Measurements from ENCODE around the gene CAMK2G. TPM values are rescaled to one million over a fixed set of nuclear protein-coding genes. Genes with fewer than 3 reads are reported as not detected.

Gene CAMK2G
- total RNA-seq, 3 donors from 2014 or later, result 22.6 to 28.0 (median 27.2) TPM

GRCh38 chr10:73886085-73886529, 11.8 kb upstream of the CAMK2G start:
- peak overlapping the region; percentile 90 to 91 for H3K27ac ChIP-seq
- DNase-seq (ENCODE audit: low spot score in 2 of 2), result peak; percentile 60 to 61
- intact Hi-C loops (cut with DNase I; ENCODE audit: low total_unique reads), result loop anchor here (10.0 kb wide), 1 partner anchor 59 kb away; no protein-coding TSS in a partner anchor

GRCh38 chr10:73884017-73884416, 9.7 kb upstream of the CAMK2G start:
- TF ChIP-seq POLR2AphosphoS5 (IDR thresholded peaks at IDR 0.05) (no peak), CTCF (IDR thresholded peaks at IDR 0.05) (no peak), POLR2A (IDR thresholded peaks at IDR 0.05) (no peak)
- H3K4me1 ChIP-seq, result peaks cover 20 to 29% of the 10 kb centered on the region in 2 donors
- no peak overlapping the region for H3K27ac ChIP-seq
- H3K27me3 ChIP-seq, result no peaks in the 10 kb centered on the region
- DNase-seq (ENCODE audit: low spot score in 2 of 2), result no peak
- intact Hi-C loops (cut with DNase I; ENCODE audit: low total_unique reads), result loop anchor here (10.0 kb wide), 1 partner anchor 61 kb away; no protein-coding TSS in a partner anchor
- no peaks in the 10 kb centered on the region for H3K9me3 ChIP-seq
- H3K36me3 ChIP-seq, result no peaks in the 10 kb centered on the region
- no peak overlapping the region for H3K4me3 ChIP-seq

More at GRCh38 chr10:73886085-73886529, 11.8 kb upstream of the CAMK2G start:
- H3K36me3 ChIP-seq, result no peaks in the 10 kb centered on the region
- no peaks in the 10 kb centered on the region for H3K9me3 ChIP-seq
- H3K4me1 ChIP-seq, result peaks cover 21 to 30% of the 10 kb centered on the region in 2 donors
- H3K27me3 ChIP-seq, result no peaks in the 10 kb centered on the region
- no peak overlapping the region for H3K4me3 ChIP-seq
- TF ChIP-seq POLR2A (IDR thresholded peaks at IDR 0.05) (no peak), CTCF (IDR thresholded peaks at IDR 0.05) (peak; percentile 78 to 92 (median 92)), POLR2AphosphoS5 (IDR thresholded peaks at IDR 0.05) (peak in 1 of 3 donors; percentile 33)

- Histone ChIP-seq H3K4me3 (no peak overlapping the region), H3K36me3 (no peaks in the 10 kb centered on the region), H3K9me3 (no peaks in the 10 kb centered on the region), H3K4me1 (peaks cover 2 to 4% of the 10 kb centered on the region in 2 donors), H3K27me3 (no peaks in the 10 kb centered on the region), H3K27ac (no peak overlapping the region)
- DNase-seq (ENCODE audit: low spot score in 2 of 2), result no peak
- TF ChIP-seq POLR2AphosphoS5 (IDR thresholded peaks at IDR 0.05) (no peak), CTCF (IDR thresholded peaks at IDR 0.05) (no peak)
- intact Hi-C loops (cut with DNase I; ENCODE audit: low total_unique reads), result loop anchor here (10.0 kb wide), 1 partner anchor 63 kb away; no protein-coding TSS in a partner anchor
Observed at GRCh38 chr10:73881221-73881919, 7.0 kb upstream of the CAMK2G start.

GRCh38 chr10:73879296-73880173, 5.2 kb upstream of the CAMK2G start:
- Histone ChIP-seq H3K27ac (peak overlapping the region in 1 of 2 donors; percentile 10), H3K36me3 (no peaks in the 10 kb centered on the region), H3K4me1 (no peaks in the 10 kb centered on the region), H3K27me3 (no peaks in the 10 kb centered on the region), H3K9me3 (no peaks in the 10 kb centered on the region), H3K4me3 (no peak overlapping the region)
- DNase-seq (ENCODE audit: low spot score in 2 of 2), result peak; percentile 82 to 86
- intact Hi-C loops (cut with DNase I; ENCODE audit: low total_unique reads), result loop anchor here (10.0 kb wide), 1 partner anchor 65 kb away; no protein-coding TSS in a partner anchor
- TF ChIP-seq POLR2A (IDR thresholded peaks at IDR 0.05) (no peak), CTCF (IDR thresholded peaks at IDR 0.05) (peak; percentile 87 to 97 (median 96)), POLR2AphosphoS5 (IDR thresholded peaks at IDR 0.05) (peak; percentile 21 to 61 (median 51))
